ENCODE measurements around the gene CCT5. TPM values are rescaled to one million over a fixed set of nuclear protein-coding genes. Genes with fewer than 3 reads are reported as not detected.
A peak's percentile ranks its signal among the peaks of the same experiment; 100 is the strongest.

The CCT5 gene
- total and polyA plus RNA-seq, 12 donors: 81.3 to 645 (median 151) TPM

DNA sequence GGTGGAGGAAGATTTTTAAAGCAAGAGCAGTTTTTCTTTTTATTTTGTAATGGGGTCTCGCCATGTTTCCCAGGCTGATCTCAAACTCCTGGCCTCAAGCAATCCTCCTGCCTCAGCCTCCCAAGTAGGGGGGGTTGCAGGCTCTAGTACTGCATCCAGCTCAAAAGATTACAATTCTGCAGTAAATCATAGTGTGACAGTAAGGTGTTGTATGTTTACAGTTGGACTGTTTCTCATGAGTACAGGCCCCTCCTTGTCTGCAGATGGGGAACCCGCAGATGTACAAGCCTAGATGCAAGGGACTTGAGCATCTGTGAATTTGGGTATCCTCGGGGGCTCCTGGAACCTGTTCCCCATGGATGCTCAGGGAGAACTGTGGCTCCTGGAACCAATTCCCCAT, 3.3 kb downstream of the CCT5 start:
- no peak overlapping the region for H3K4me3 ChIP-seq
- 93 to 100% (median 96%) methylated on average over 1 to 3 of the region's 3 CpGs for WGBS, 4 donors
- intact Hi-C loops (cut with DNase I): no loop called here
- H3K36me3 ChIP-seq (replicated peaks in 1 of 2): peaks cover 0 to 44% of the 10 kb centered on the region in 2 donors
- no peaks in the 10 kb centered on the region for H3K9me3 ChIP-seq (replicated peaks in 1 of 3)
- TF ChIP-seq, protein P1, sequence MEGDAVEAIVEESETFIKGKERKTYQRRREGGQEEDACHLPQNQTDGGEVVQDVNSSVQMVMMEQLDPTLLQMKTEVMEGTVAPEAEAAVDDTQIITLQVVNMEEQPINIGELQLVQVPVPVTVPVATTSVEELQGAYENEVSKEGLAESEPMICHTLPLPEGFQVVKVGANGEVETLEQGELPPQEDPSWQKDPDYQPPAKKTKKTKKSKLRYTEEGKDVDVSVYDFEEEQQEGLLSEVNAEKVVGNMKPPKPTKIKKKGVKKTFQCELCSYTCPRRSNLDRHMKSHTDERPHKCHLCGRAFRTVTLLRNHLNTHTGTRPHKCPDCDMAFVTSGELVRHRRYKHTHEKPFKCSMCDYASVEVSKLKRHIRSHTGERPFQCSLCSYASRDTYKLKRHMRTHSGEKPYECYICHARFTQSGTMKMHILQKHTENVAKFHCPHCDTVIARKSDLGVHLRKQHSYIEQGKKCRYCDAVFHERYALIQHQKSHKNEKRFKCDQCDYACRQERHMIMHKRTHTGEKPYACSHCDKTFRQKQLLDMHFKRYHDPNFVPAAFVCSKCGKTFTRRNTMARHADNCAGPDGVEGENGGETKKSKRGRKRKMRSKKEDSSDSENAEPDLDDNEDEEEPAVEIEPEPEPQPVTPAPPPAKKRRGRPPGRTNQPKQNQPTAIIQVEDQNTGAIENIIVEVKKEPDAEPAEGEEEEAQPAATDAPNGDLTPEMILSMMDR (IDR thresholded peaks at IDR 0.05): no peak
- no peak for TF ChIP-seq POLR2A (IDR thresholded peaks at IDR 0.05)
- no peak overlapping the region for H3K27ac ChIP-seq
- H3K4me1 ChIP-seq (replicated peaks in 1 of 2): peaks cover 20 to 32% of the 10 kb centered on the region in 2 donors
- H3K27me3 ChIP-seq: no peaks in the 10 kb centered on the region
- DNase-seq: no peak

DNA sequence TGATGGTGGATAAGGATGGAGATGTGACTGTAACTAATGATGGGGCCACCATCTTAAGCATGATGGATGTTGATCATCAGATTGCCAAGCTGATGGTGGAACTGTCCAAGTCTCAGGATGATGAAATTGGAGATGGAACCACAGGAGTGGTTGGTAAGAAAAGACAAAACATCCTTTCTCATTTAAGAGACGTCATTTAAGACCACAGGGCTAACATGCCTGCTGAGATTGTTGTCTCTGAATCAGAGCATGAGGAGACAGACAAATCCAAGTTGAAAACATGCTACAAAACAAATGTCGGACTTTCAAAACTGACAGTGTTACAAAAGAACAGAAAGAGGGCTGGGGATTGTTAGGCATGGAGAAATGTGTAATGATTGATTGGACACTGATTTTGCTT, 4.6 kb downstream of the CCT5 start:
- intact Hi-C loops (cut with DNase I): no loop called here
- no peak overlapping the region for H3K4me3 ChIP-seq
- H3K9me3 ChIP-seq (replicated peaks in 1 of 3): no peaks in the 10 kb centered on the region
- WGBS, 4 donors: 34 to 65% (median 40%) methylated on average over 2 of the region's 2 CpGs
- peaks cover 13 to 25% of the 10 kb centered on the region in 2 donors for H3K4me1 ChIP-seq (replicated peaks in 1 of 2)
- no peak overlapping the region for H3K27ac ChIP-seq
- no peaks in the 10 kb centered on the region for H3K27me3 ChIP-seq
- peaks cover 0 to 57% of the 10 kb centered on the region in 2 donors for H3K36me3 ChIP-seq (replicated peaks in 1 of 2)
- DNase-seq: no peak
- TF ChIP-seq, protein P1 (IDR thresholded peaks at IDR 0.05): no peak
- no peak for TF ChIP-seq POLR2A (IDR thresholded peaks at IDR 0.05)

DNA sequence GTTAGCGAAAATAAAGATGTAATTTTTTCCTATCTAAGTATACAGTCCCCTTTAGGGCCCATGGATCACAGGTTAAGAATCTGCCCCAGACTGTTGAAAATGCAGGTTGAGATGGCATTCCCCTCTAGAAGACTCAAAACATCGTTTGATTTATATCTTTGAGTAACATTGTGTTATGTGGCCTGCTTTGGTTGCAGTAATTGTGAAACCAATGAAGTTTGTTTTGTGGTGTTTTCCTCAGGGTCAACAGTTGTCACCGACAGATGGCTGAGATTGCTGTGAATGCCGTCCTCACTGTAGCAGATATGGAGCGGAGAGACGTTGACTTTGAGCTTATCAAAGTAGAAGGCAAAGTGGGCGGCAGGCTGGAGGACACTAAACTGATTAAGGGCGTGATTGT, 7.8 kb downstream of the CCT5 start:
- intact Hi-C loops (cut with DNase I): no loop called here
- TF ChIP-seq, protein P1 (IDR thresholded peaks at IDR 0.05): no peak
- TF ChIP-seq POLR2A (IDR thresholded peaks at IDR 0.05): no peak
- peak in 2 of 7 donors; percentile 28 to 40 for DNase-seq
- peaks cover 0 to 88% of the 10 kb centered on the region in 2 donors for H3K36me3 ChIP-seq (replicated peaks in 1 of 2)
- H3K9me3 ChIP-seq (replicated peaks in 1 of 3): no peaks in the 10 kb centered on the region
- no peak overlapping the region for H3K4me3 ChIP-seq
- H3K27me3 ChIP-seq: no peaks in the 10 kb centered on the region
- no peak overlapping the region for H3K27ac ChIP-seq
- H3K4me1 ChIP-seq (replicated peaks in 1 of 2): peaks cover 0 to 7% of the 10 kb centered on the region in 2 donors
- 53 to 62% (median 58%) methylated on average over 8 of the region's 8 CpGs for WGBS, 4 donors

DNA sequence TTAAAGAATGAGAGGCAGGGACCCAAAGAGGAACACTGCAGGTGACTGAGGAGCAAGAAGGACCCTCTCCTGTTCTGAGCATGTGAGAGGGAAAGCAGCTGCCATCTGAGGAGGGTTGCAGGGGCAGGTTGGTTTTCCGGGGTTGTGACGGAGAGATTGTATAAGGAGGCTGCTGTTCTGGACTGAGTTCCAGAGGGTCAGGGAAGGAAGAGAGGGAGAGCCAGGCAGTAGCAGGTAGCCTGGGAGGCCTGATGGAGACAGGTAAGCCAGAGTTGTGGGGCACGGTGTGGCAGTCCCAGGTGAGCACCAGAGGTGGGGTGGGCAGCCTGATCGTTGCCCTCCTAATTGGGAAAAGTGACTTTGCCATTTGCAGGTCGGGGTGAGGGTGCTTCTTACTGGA, 9.8 kb downstream of the CCT5 start:
- peaks cover 0 to 95% of the 10 kb centered on the region in 2 donors for H3K36me3 ChIP-seq (replicated peaks in 1 of 2)
- no peak for TF ChIP-seq POLR2A (IDR thresholded peaks at IDR 0.05)
- TF ChIP-seq, protein P1 (IDR thresholded peaks at IDR 0.05): no peak
- no peak overlapping the region for H3K27ac ChIP-seq
- DNase-seq: no peak
- no peaks in the 10 kb centered on the region for H3K9me3 ChIP-seq (replicated peaks in 1 of 3)
- 92 to 96% (median 94%) methylated on average over 4 to 5 of the region's 5 CpGs for WGBS, 4 donors
- no peaks in the 10 kb centered on the region for H3K27me3 ChIP-seq
- H3K4me1 ChIP-seq (replicated peaks in 1 of 2): peaks cover 7 to 10% of the 10 kb centered on the region in 2 donors
- no peak overlapping the region for H3K4me3 ChIP-seq
- intact Hi-C loops (cut with DNase I): no loop called here

Measured in adrenal gland (tissue), 12 donors.